Osteoblast (primary cell): ENCODE data around the gene SH3TC2. TPM values are rescaled to one million over a fixed set of nuclear protein-coding genes. Genes with fewer than 3 reads are reported as not detected.

Experiments
- DNase-seq: peaks from one replicate; pipeline ENCODE4 v3.0.0; 2011; ENCODE audit warnings: low spot score, mixed read lengths; ENCODE audit not compliant: insufficient read length; ENCODE audit errors: missing footprints
- H2AFZ ChIP-seq: 2 replicates; pipeline ENCODE4 v1.6.0; 2011; ENCODE audit warnings: mild to moderate bottlenecking, low read length
- H3K27ac ChIP-seq: 2 replicates; pipeline ENCODE4 v1.5.1; 2011; ENCODE audit warnings: mild to moderate bottlenecking, low read depth, low read length, moderate library complexity
- H3K27me3 ChIP-seq: 2 replicates; pipeline ENCODE4 v1.6.0; 2012; ENCODE audit warnings: mild to moderate bottlenecking, control low read depth, inconsistent platforms, low read length, moderate library complexity; ENCODE audit not compliant: insufficient read depth
- H3K36me3 ChIP-seq: 2 replicates; pipeline ENCODE4 v1.5.1; 2011; ENCODE audit warnings: mild to moderate bottlenecking, low read length, control low read depth, moderate library complexity; ENCODE audit not compliant: insufficient read depth
- H3K4me1 ChIP-seq: 2 replicates; pipeline ENCODE4 v1.5.1; 2011; ENCODE audit warnings: mild to moderate bottlenecking, low read length, control low read depth, moderate library complexity; ENCODE audit not compliant: insufficient read depth
- H3K4me2 ChIP-seq: 2 replicates; pipeline ENCODE4 v1.6.0; 2011; ENCODE audit warnings: mild to moderate bottlenecking, low read length; ENCODE audit not compliant: insufficient read depth
- H3K4me3 ChIP-seq: fragments of 200-600 bp; sonication (generic); 3 replicates; pipeline ENCODE4 v1.5.1; 2012; ENCODE audit warnings: mild to moderate bottlenecking, low read length, inconsistent platforms; ENCODE audit not compliant: insufficient read depth
- H3K79me2 ChIP-seq: 2 replicates; pipeline ENCODE4 v1.6.0; 2012; ENCODE audit warnings: mild to moderate bottlenecking, low read length, control low read depth, inconsistent platforms; ENCODE audit not compliant: insufficient read depth
- H3K9me3 ChIP-seq: 2 replicates; pipeline ENCODE4 v1.5.1; 2011; ENCODE audit warnings: low read depth, low read length, control low read depth
- H4K20me1 ChIP-seq: 2 replicates; pipeline ENCODE4 v1.6.0; 2012; ENCODE audit warnings: mild to moderate bottlenecking, low read length, control low read depth; ENCODE audit not compliant: insufficient read depth
- CTCF ChIP-seq: IDR thresholded peaks from 2 replicates; pipeline ENCODE4 v1.5.1; 2011; ENCODE audit warnings: mild to moderate bottlenecking, low read depth, low read length, moderate library complexity; ENCODE audit errors: extremely low read depth
- total RNA-seq: library from RNA; depleted of rRNA; stranded (reverse); fragments of >200 nt; gene quantifications from 2 replicates; pipeline ENCODE4 v1.2.3, GENCODE V29; 2012

Gene SH3TC2
- total RNA-seq, 1 donor = 0.72 TPM

DNA sequence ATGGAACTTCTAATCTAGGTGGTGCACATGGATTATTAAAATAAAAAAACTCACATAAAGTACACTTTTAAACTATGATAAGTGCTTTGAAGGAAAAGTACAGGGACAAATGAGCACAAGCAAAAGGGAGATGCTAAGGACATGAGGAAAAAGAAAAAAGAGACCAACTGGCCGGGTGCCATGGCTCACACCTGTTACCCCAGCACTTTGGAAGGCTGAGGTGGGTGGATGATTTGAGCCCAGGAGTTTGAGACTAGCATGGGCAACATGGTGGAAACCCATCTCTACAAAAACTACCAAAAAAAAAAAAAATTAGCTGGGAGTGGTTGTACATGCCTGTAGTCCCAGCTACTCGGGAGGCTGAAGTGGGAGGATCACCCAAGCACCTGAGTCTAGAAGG is 67.1 kb downstream of the SH3TC2 start:
- Histone ChIP-seq H4K20me1 (no peaks in the 10 kb centered on the region), H3K9me3 (no peaks in the 10 kb centered on the region), H3K4me3 (no peak overlapping the region), H3K27ac (no peak overlapping the region), H3K79me2 (no peaks in the 10 kb centered on the region), H3K4me2 (peak overlapping the region; percentile 50), H3K36me3 (no peaks in the 10 kb centered on the region), H3K27me3 (no peaks in the 10 kb centered on the region), H3K4me1 (peaks cover 12% of the 10 kb centered on the region), H2AFZ (peak overlapping the region; percentile 13)
- no peak for TF ChIP-seq CTCF
- DNase-seq = no peak

DNA sequence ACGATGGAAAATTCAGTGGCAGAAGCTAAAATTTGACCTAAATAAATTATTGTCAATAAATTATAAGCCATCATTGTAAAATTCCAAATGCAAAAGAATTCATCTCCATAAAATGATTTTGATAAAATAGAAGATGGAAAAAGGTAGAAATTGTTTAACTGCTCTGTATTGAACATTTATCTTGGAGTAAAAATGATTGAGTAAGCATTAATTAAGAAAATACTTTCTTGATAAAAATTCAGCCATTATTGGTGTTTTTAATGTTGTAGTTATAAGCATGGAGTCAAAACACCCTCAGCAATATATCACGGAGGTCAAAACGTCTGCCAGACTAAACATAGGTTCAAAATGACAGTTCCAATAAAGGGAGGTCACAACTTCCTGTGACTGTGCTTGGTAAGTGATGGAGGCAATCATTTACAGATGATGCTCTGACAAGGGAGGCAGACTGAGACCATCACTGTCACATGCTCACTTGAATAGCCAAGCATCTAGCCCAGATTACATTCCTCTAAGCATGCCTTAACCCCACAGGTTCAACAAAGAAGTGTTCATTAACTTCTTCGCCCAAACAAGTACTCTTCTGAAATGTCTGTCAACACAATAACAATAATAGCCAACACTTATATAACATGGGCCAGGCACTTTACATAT is 69.5 kb downstream of the SH3TC2 start:
- DNase-seq = no peak
- TF ChIP-seq CTCF = no peak
- Histone ChIP-seq H2AFZ (no peak overlapping the region), H3K36me3 (no peaks in the 10 kb centered on the region), H3K4me3 (no peak overlapping the region), H3K4me1 (peaks cover 12% of the 10 kb centered on the region), H3K4me2 (no peak overlapping the region), H3K27ac (no peak overlapping the region), H4K20me1 (no peaks in the 10 kb centered on the region), H3K27me3 (peaks cover 17% of the 10 kb centered on the region), H3K79me2 (no peaks in the 10 kb centered on the region), H3K9me3 (no peaks in the 10 kb centered on the region)

DNA sequence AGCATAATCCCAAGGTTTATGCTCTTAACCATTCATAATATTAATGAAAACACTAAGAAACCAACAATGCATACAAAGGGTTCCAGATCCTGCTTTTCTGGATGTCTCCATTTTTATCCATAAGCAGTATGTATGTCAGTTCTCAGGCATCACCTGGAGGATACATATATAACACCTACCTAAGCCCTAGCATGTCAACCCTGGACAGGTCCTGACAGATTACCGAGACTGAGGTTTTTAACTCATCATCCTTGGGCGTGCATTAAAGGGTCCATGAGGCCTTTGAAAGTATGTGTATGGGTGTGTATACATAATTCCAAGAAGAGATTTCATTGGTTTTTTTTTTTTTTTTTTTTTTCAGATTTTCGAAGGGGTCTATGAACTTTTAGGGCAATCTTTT is 70.6 kb downstream of the SH3TC2 start:
- no peak for TF ChIP-seq CTCF
- Histone ChIP-seq H3K27ac (no peak overlapping the region), H3K9me3 (no peaks in the 10 kb centered on the region), H2AFZ (no peak overlapping the region), H4K20me1 (no peaks in the 10 kb centered on the region), H3K79me2 (no peaks in the 10 kb centered on the region), H3K4me1 (peaks cover 23% of the 10 kb centered on the region), H3K27me3 (peaks cover 17% of the 10 kb centered on the region), H3K36me3 (no peaks in the 10 kb centered on the region), H3K4me3 (no peak overlapping the region), H3K4me2 (no peak overlapping the region)
- DNase-seq = no peak

DNA sequence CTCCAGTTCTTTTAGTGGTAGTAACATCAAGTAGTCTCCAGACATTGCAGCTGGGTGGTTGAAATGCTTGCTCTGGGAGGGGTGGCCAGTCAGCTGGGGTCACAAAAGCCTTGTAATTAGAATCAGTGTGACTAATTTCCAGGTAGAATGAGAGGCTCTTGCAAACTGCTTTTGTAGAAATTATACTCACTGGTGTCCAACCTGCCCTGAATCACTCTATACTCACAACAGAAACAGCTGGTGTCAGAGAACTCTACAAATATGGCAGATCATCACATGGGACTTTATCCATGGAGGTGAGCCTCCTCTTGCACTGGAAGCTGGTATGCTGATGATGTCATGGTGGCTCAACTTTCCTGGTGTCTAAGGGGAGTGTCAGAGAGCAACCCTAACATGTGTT is 71.3 kb downstream of the SH3TC2 start:
- no peaks in the 10 kb centered on the region for H3K36me3 ChIP-seq
- no peak for DNase-seq
- no peak overlapping the region for H3K27ac ChIP-seq
- H3K9me3 ChIP-seq = no peaks in the 10 kb centered on the region
- no peak overlapping the region for H3K4me3 ChIP-seq
- peaks cover 18% of the 10 kb centered on the region for H3K27me3 ChIP-seq
- peaks cover 23% of the 10 kb centered on the region for H3K4me1 ChIP-seq
- H3K4me2 ChIP-seq = no peak overlapping the region
- no peaks in the 10 kb centered on the region for H4K20me1 ChIP-seq
- no peak overlapping the region for H2AFZ ChIP-seq
- no peak for TF ChIP-seq CTCF
- no peaks in the 10 kb centered on the region for H3K79me2 ChIP-seq
